HepG2 (cell line): Measurements from ENCODE around the gene SLC35A3. TPM values are rescaled to one million over a fixed set of nuclear protein-coding genes. Genes with fewer than 3 reads are reported as not detected.

Experiments used
- BCLAF1 ChIP-seq: fragments of 450-650 bp; IDR thresholded peaks from 2 replicates; pipeline ENCODE4 v1.6.1; 2017; ENCODE audit warnings: mild to moderate bottlenecking
- BRF2 ChIP-seq: sonication (generic); formaldehyde crosslinking; IDR thresholded peaks from 2 replicates; pipeline ENCODE4 v1.8.1; 2022; ENCODE audit warnings: mild to moderate bottlenecking, missing genetic modification reagents
- E2F2 ChIP-seq: sonication (generic); formaldehyde crosslinking; IDR thresholded peaks from 2 replicates; pipeline ENCODE4 v1.4.0; 2020; ENCODE audit warnings: missing genetic modification reagents, borderline replicate concordance
- E2F5 ChIP-seq: sonication (generic); formaldehyde crosslinking; conservative IDR thresholded peaks from 2 replicates; pipeline ENCODE4 v1.4.0; 2020; ENCODE audit warnings: missing genetic modification reagents
- GABPB1 ChIP-seq: IDR thresholded peaks from 2 replicates; pipeline ENCODE4 v1.6.1; 2016; ENCODE audit warnings: mild to moderate bottlenecking, missing genetic modification reagents, moderate library complexity, missing compliant biosample characterization
- KDM4B ChIP-seq: sonication (generic); formaldehyde crosslinking; IDR thresholded peaks from 2 replicates; pipeline ENCODE4 v1.4.0; 2020; ENCODE audit warnings: missing genetic modification reagents
- NFAT5 ChIP-seq: sonication (generic); formaldehyde crosslinking; IDR thresholded peaks from 2 replicates; pipeline ENCODE4 v1.4.0; 2020; ENCODE audit warnings: missing genetic modification reagents
- WIZ ChIP-seq: sonication (generic); formaldehyde crosslinking; IDR thresholded peaks from 2 replicates; pipeline ENCODE4 v1.5.1; 2020; ENCODE audit warnings: mild to moderate bottlenecking, missing genetic modification reagents
- XBP1 ChIP-seq: sonication (generic); formaldehyde crosslinking; IDR thresholded peaks from 2 replicates; pipeline ENCODE4 v1.5.0; 2020; ENCODE audit warnings: missing genetic modification reagents
- ZBTB37 ChIP-seq: sonication (generic); formaldehyde crosslinking; IDR thresholded peaks from 2 replicates; pipeline ENCODE4 v1.4.0; 2020; ENCODE audit warnings: mild to moderate bottlenecking, missing genetic modification reagents
- ZNF503 ChIP-seq: sonication (generic); formaldehyde crosslinking; IDR thresholded peaks from 2 replicates; pipeline ENCODE4 v1.4.0; 2020; ENCODE audit warnings: missing genetic modification reagents
- ZNF772 ChIP-seq: sonication (generic); formaldehyde crosslinking; IDR thresholded peaks from 2 replicates; pipeline ENCODE4 v1.5.0; 2020; ENCODE audit warnings: mild to moderate bottlenecking, missing genetic modification reagents
- polyA plus RNA-seq, 8 experiments: library from polyadenylated mRNA; depleted of rRNA in 3 of 8; stranded (reverse) in 7 of 8; unstranded in 1 of 8; fragments of >200 nt; fragmentation: Illumina TruSeq in 4 of 8; extraction: Trizol in 4 of 8; gene quantifications; 2 replicates each; pipeline versions ENCODE4 v1.2.1 to v1.2.3, GENCODE V29; 2011 to 2016; ENCODE audit warnings: low read depth in 4 of 8, missing spikeins in 1 of 8, mixed read lengths in 1 of 8; ENCODE audit not compliant: insufficient read depth in 1 of 8
- total RNA-seq, 5 experiments: library from RNA; depleted of rRNA; stranded (reverse); fragments of >200 nt; fragmentation: Illumina TruSeq; extraction: Trizol; gene quantifications; 2 replicates each; pipeline ENCODE4 v1.2.3, GENCODE V29; 2016; ENCODE audit warnings: low read depth in 1 of 5

Gene SLC35A3
- total and polyA plus RNA-seq, 2 of the 13 experiments (the other 11 are each of a cell fraction or from before 2014, with no cell fraction given), result 11.2 to 24.9 TPM

GRCh38 chr1:99969729-99970621 is at the start of gene SLC35A3 (continued):
- TF ChIP-seq E2F5 (CRISPR knock-in tag) (peak; percentile 93), GABPB1 (peak; percentile 98), ZBTB37 (CRISPR knock-in tag) (peak; percentile 83; the same call in 1 of the 2 replicates), KDM4B (peak; percentile 99; the same call in 1 of the 2 replicates), XBP1 (CRISPR knock-in tag) (peak; percentile 69; the same call in 1 of the 2 replicates), WIZ (CRISPR knock-in tag) (peak; percentile 85), ZNF503 (CRISPR knock-in tag) (peak; percentile 88), E2F2 (CRISPR knock-in tag) (peak; percentile 57; the same call in 1 of the 2 replicates), NFAT5 (CRISPR knock-in tag) (peak; percentile 86; the same call in 1 of the 2 replicates), ZNF772 (CRISPR knock-in tag) (peak; percentile 97), BRF2 (CRISPR knock-in tag) (peak; percentile 99), BCLAF1 (no peak)
